Gastroesophageal sphincter (tissue), 3 donors: ENCODE data around the gene AUTS2.

ENCODE experiments used
- CTCF ChIP-seq, 4 experiments: fragments of 200-600 bp in 2 of 4; fragments of 450-650 bp in 2 of 4; sonication (generic) in 1 of 4; IDR thresholded peaks; one replicate each; pipeline ENCODE4 v1.5.1; 2017 to 2019; ENCODE audit warnings: antibody characterized with exemption in 4 of 4, mild to moderate bottlenecking in 2 of 4, moderate library complexity in 2 of 4
- POLR2A ChIP-seq, 2 donors: fragments of 450-650 bp; IDR thresholded peaks; one replicate each; pipeline ENCODE4 v1.6.1; 2017; ENCODE audit warnings: antibody characterized with exemption in 2 of 2, mild to moderate bottlenecking in 2 of 2, moderate library complexity in 1 of 2

GRCh38 chr7:69684369-69685292 lies 86.4 kb downstream of the AUTS2 start:
- no peak for TF ChIP-seq CTCF (IDR thresholded peaks at IDR 0.05)
- TF ChIP-seq POLR2A (IDR thresholded peaks at IDR 0.05): no peak
